Measurements from ENCODE around the gene TRMT2A.

Gene TRMT2A

DNA sequence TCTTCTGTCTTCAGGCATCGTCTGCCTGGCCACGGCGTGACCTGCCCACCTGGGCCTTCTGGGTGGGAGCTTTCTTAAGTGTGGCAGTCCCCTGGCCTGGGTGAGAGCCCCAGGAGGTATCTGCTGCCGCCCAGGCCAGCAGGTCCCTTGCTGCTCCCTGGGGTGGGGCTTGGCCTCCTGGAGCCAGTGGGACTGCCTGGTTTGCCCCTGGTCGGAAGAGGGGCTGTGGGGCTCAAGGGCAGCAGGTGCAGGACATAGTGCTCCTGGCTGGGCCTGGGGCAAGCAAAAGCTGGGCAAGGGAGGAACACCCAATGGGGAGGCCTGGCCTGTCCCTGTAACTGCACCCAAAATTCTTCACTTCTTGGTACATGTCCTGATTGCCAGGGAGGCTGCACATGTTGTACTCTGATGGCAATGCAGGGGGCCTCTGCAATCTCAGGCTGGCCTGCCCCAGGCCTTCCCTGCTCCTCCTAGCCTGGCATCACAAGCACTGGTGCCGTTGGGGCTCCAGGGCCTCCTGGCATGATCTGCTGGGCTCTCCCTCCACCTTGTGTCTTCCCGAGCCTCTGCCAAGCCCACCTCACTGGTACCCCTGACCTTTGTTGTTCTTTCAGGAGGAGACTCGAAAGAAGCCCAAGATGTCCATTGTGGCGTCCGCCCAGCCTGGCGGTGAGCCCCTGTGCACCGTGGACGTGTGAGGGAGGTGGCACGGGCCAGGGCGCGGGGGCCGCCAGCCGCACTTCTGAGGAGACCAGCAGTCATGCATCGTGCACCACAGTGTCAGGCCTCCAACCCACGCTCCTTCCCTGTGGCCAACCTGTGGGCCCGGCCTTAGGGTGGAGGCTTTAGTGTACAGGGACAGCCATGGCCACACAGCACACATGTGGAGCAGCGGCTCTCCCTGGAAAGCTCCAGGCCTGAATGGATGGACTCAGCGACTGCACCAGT, 7.3 kb downstream of the TRMT2A start:
- TF ChIP-seq, protein P1, sequence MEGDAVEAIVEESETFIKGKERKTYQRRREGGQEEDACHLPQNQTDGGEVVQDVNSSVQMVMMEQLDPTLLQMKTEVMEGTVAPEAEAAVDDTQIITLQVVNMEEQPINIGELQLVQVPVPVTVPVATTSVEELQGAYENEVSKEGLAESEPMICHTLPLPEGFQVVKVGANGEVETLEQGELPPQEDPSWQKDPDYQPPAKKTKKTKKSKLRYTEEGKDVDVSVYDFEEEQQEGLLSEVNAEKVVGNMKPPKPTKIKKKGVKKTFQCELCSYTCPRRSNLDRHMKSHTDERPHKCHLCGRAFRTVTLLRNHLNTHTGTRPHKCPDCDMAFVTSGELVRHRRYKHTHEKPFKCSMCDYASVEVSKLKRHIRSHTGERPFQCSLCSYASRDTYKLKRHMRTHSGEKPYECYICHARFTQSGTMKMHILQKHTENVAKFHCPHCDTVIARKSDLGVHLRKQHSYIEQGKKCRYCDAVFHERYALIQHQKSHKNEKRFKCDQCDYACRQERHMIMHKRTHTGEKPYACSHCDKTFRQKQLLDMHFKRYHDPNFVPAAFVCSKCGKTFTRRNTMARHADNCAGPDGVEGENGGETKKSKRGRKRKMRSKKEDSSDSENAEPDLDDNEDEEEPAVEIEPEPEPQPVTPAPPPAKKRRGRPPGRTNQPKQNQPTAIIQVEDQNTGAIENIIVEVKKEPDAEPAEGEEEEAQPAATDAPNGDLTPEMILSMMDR (IDR thresholded peaks at IDR 0.05), result no peak
- H3K27ac Mint-ChIP-seq, result no peak overlapping the region
- no peak for DNase-seq
- H3K4me3 Mint-ChIP-seq, result no peak overlapping the region
- no peaks in the 10 kb centered on the region for H3K9me3 Mint-ChIP-seq
- H3K4me1 Mint-ChIP-seq, result no peaks in the 10 kb centered on the region
- peaks cover 13% of the 10 kb centered on the region for H3K36me3 Mint-ChIP-seq (ENCODE audit: low read depth)
- no peaks in the 10 kb centered on the region for H3K27me3 Mint-ChIP-seq (ENCODE audit: low read depth, poor library complexity)

DNA sequence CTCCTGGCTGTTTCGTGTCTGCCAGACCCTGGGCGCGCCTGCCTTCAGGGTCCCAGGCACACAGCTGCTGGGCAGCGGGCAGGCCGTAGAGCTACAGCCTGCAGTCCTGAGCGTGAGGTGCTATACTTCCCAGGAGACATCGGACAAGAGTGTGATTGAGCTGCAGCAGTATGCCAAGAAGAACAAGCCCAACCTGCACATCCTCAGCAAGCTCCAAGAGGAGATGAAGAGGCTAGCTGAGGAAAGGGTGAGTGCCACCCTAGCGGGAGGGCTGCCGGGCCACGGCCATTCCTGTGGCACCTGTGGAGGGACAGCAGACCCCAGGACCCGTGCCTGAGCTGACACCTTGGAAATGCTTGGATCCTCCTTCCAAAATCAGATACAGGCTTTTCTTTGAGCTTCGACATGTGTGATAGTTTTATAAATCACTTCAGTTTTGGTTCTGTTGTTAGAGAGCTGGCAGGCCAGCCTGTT, 8.2 kb downstream of the TRMT2A start:
- no peaks in the 10 kb centered on the region for H3K9me3 Mint-ChIP-seq
- no peaks in the 10 kb centered on the region for H3K27me3 Mint-ChIP-seq (ENCODE audit: low read depth, poor library complexity)
- no peak overlapping the region for H3K27ac Mint-ChIP-seq
- H3K4me1 Mint-ChIP-seq, result no peaks in the 10 kb centered on the region
- peaks cover 10% of the 10 kb centered on the region for H3K36me3 Mint-ChIP-seq (ENCODE audit: low read depth)
- no peak overlapping the region for H3K4me3 Mint-ChIP-seq
- DNase-seq, result no peak
- TF ChIP-seq, protein P1 (IDR thresholded peaks at IDR 0.05), result no peak

DNA sequence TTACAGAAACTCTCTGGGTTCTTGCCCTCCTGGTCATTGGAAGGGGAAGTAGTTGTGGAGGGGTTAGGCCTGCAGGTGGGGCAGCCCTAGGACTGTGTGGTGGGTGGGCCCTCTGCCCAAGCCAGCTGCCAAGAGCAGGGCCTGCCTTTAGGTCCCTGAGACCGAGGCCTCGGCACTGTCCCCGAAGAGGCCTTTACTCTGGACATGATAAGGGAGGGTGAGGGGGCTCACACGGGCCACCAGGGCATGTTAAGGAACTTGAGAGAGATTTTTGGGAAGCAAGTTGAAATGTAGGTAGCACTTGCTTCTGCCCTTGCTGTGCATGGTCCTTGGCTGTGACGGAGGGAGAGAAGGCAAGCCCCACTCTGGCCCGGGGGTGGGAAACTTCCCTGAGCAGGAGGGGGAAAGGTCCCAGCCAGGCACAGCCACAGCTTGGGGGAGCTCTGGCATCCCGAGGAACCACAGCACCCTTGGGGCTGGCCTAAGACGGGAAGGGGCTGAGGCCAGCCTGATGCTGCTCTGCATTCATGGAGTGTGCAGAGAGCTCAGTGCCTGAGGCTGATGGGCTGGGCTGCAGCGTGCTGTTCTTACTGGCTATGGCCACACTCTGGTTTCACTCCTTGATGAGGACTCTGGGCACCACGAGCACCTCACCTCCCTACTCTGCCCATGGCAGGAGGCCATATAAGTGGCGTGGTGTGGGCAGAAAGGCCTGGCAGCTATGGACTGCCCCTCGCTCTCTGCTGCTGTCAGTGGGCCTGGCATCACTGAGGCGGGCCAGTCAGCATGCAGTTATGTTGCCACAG, 8.9 kb downstream of the TRMT2A start:
- H3K4me3 Mint-ChIP-seq, result no peak overlapping the region
- H3K9me3 Mint-ChIP-seq, result no peaks in the 10 kb centered on the region
- TF ChIP-seq, protein P1 (IDR thresholded peaks at IDR 0.05), result no peak
- peaks cover 17% of the 10 kb centered on the region for H3K36me3 Mint-ChIP-seq (ENCODE audit: low read depth)
- no peak for DNase-seq
- no peaks in the 10 kb centered on the region for H3K4me1 Mint-ChIP-seq
- H3K27me3 Mint-ChIP-seq (ENCODE audit: low read depth, poor library complexity), result no peaks in the 10 kb centered on the region
- no peak overlapping the region for H3K27ac Mint-ChIP-seq

DNA sequence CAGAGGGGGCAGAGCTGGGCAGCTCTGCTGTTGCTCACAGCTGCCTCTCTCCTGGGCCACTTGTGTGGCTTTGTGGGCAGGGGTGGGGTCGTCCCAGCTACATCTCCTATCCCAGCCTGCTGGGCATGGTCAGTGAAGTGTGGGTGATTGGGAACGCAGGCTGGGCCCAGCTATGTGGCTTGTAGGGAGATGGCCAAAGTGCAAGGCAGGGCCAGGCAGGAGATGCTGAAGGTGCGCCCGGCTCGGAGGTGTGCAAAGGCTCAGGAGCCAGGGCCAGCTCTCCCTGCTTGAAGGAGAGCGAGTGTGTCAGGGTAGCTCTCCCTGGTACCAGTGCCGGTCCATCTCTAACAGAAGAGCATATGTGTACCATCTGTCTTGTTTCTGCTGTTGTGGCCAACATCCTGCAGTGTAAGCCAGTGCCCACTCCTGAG, 9.5 kb downstream of the TRMT2A start:
- TF ChIP-seq, protein P1 (IDR thresholded peaks at IDR 0.05), result no peak
- H3K4me3 Mint-ChIP-seq, result no peak overlapping the region
- no peak overlapping the region for H3K27ac Mint-ChIP-seq
- H3K9me3 Mint-ChIP-seq, result no peaks in the 10 kb centered on the region
- H3K36me3 Mint-ChIP-seq (ENCODE audit: low read depth), result peaks cover 22% of the 10 kb centered on the region
- DNase-seq, result no peak
- H3K4me1 Mint-ChIP-seq, result no peaks in the 10 kb centered on the region
- no peaks in the 10 kb centered on the region for H3K27me3 Mint-ChIP-seq (ENCODE audit: low read depth, poor library complexity)

DNA sequence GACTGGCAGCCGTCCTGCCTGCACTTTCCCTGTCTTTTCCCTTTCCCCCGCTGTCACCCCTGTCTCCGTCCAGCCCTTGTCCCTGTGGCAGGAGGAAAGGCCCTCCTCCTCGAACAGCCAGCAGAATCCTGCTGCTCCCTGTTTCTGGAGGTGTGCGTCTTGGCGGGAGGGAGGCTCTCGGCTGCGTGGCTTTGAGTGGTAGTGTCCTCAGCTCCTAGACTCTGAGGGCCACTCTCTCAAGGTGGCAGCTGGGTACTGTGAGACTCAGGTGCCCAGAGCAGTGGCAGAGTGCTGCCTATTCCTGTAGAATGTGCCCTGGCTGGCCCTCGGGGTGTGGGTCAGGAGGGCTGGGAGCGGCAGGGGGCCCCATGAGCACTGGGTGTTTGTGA, 10.2 kb downstream of the TRMT2A start:
- Mint-ChIP-seq H3K4me3 (no peak overlapping the region), H3K9me3 (no peaks in the 10 kb centered on the region), H3K36me3 (ENCODE audit: low read depth) (peaks cover 29% of the 10 kb centered on the region), H3K27me3 (ENCODE audit: low read depth, poor library complexity) (no peaks in the 10 kb centered on the region), H3K4me1 (no peaks in the 10 kb centered on the region), H3K27ac (no peak overlapping the region)
- DNase-seq, result no peak
- TF ChIP-seq, protein P1 (IDR thresholded peaks at IDR 0.05), result no peak

All from nephron progenitor cell (in vitro differentiated cells).